ENCODE results near the gene DCX. TPM values are rescaled to one million over a fixed set of nuclear protein-coding genes. Genes with fewer than 3 reads are reported as not detected.

DCX gene
- total and polyA plus RNA-seq, 2 of the 13 experiments (the other 11 are each of a cell fraction or from before 2014, with no cell fraction given) = not detected

GRCh38 chrX:111361751-111362150 lies 50.2 kb downstream of the DCX start (continued):
- TF ChIP-seq MXD1 (CRISPR knock-in tag; IDR thresholded peaks at IDR 0.05) = no peak
- TF ChIP-seq CREB3 (CRISPR knock-in tag; IDR thresholded peaks at IDR 0.05) = no peak
- no peak for TF ChIP-seq ZNF281 (CRISPR knock-in tag; IDR thresholded peaks at IDR 0.05; ENCODE audit: borderline replicate concordance)
- no peak for TF ChIP-seq ZBTB33 (CRISPR knock-in tag; IDR thresholded peaks at IDR 0.05)

GRCh38 chrX:111360839-111361238 lies 51.2 kb downstream of the DCX start:
- Histone ChIP-seq H3K27me3 (ENCODE audit: control insufficient read depth in 1 of 2, insufficient read depth in 2 of 2, low read length in 2 of 2) (no peaks in the 10 kb centered on the region), H3K4me3 (replicated peaks in 1 of 3; ENCODE audit: insufficient read depth in 1 of 3, low read depth in 2 of 3, low read length in 3 of 3) (no peak overlapping the region), H2AFZ (ENCODE audit: low read length) (no peak overlapping the region), H4K20me1 (ENCODE audit: insufficient read depth, low read length) (no peaks in the 10 kb centered on the region), H3K27ac (ENCODE audit: extremely low read length, insufficient read depth, low read length) (no peak overlapping the region), H3K4me1 (ENCODE audit: insufficient read depth, low read length) (no peaks in the 10 kb centered on the region), H3K9me3 (ENCODE audit: low read length) (no peaks in the 10 kb centered on the region), H3K9ac (ENCODE audit: insufficient read depth, low read depth, low read length) (no peak overlapping the region), H3K36me3 (replicated peaks in 1 of 2; ENCODE audit: control insufficient read depth in 1 of 2, insufficient read depth in 2 of 2, low read length in 2 of 2) (no peaks in the 10 kb centered on the region), H3K4me2 (ENCODE audit: low read depth, low read length) (no peak overlapping the region), H3K79me2 (ENCODE audit: insufficient read depth, low read length) (no peaks in the 10 kb centered on the region)
- BruUV-seq (replicated peaks) = no TSS peak
- in situ Hi-C loops (cut with HindIII; ENCODE audit: extremely low pct_ligation_motif_present, low pct_unique_long_range_greater_than_20kb) (no loop called here), intact Hi-C loops (cut with micrococcal nuclease; ENCODE audit: unreplicated experiment) (no loop called here)
- ATAC-seq (no peak), DNase-seq (ENCODE audit: low spot score) (no peak), FAIRE-seq (no peak)
- WGBS (ENCODE audit: low lambda C conversion rate) = 5% methylated on average over 3 of the region's 3 CpGs
- POLR2A ChIA-PET = no interaction called here
- CTCF ChIA-PET (ENCODE audit: low intra/inter-chr PET ratio, low total read pairs) = no interaction called here
- TF ChIP-seq ZSCAN22 (CRISPR knock-in tag; IDR thresholded peaks at IDR 0.05) = no peak
- TF ChIP-seq ATF6 (CRISPR knock-in tag; conservative IDR thresholded peaks at IDR 0.05) = no peak
- TF ChIP-seq ZNF274 (CRISPR knock-in tag; IDR thresholded peaks at IDR 0.05) = no peak
- no peak for TF ChIP-seq ZNF383 (CRISPR knock-in tag; IDR thresholded peaks at IDR 0.05; ENCODE audit: borderline replicate concordance)
- TF ChIP-seq ZNF704 (CRISPR knock-in tag; IDR thresholded peaks at IDR 0.05; ENCODE audit: borderline replicate concordance) = no peak
- TF ChIP-seq SMAD1 (CRISPR knock-in tag; IDR thresholded peaks at IDR 0.05; ENCODE audit: borderline replicate concordance, low read depth) = no peak
- TF ChIP-seq LCORL (IDR thresholded peaks at IDR 0.05) = no peak
- TF ChIP-seq LCORL (CRISPR knock-in tag; IDR thresholded peaks at IDR 0.05) = no peak
- no peak for TF ChIP-seq ZNF790 (CRISPR knock-in tag; IDR thresholded peaks at IDR 0.05; ENCODE audit: borderline replicate concordance)
- TF ChIP-seq YY1 (IDR thresholded peaks at IDR 0.05; ENCODE audit: insufficient read depth, insufficient replicate concordance, low read depth, low read length) = no peak

Measured in HepG2 (cell line).